Common myeloid progenitor, CD34-positive (primary cell): ENCODE results near the gene ZNF280D.

Experiments used
- CTCF ChIA-PET: fragments of 350-600 bp; sonication (Branson Sonifier 250); formaldehyde crosslinking; loops from one replicate; lab custom pipeline; 2021; ENCODE audit warnings: antibody characterized with exemption; lab: Charles Lee
- POLR2A ChIA-PET: fragments of 350-600 bp; sonication (Branson Sonifier 250); formaldehyde crosslinking; loops from one replicate; lab custom pipeline; 2021; ENCODE audit warnings: antibody characterized with exemption; lab: Charles Lee
- DNase-seq, 3 donors: peaks; one replicate each; pipeline versions ENCODE4 v3.0.0 to v3.0.0-alpha.2; 2013
- H3K27ac ChIP-seq, 2 experiments: 1 replicate in 1 of 2; 2 replicates in 1 of 2; pipeline ENCODE4 v1.7.0; 2013; ENCODE audit warnings: inconsistent platforms in 2 of 2, low read length in 2 of 2, mild to moderate bottlenecking in 2 of 2, low read depth in 1 of 2, moderate library complexity in 1 of 2; ENCODE audit not compliant: severe bottlenecking in 2 of 2, insufficient read depth in 1 of 2, poor library complexity in 1 of 2
- H3K27me3 ChIP-seq, 5 experiments: replicated peaks in 2 of 5; 1 replicate in 3 of 5; 2 replicates in 2 of 5; pipeline versions ENCODE4 v1.6.1 to v1.7.0; 2013; ENCODE audit warnings: low read length in 4 of 5, mild to moderate bottlenecking in 2 of 5, moderate library complexity in 2 of 5, inconsistent platforms in 1 of 5; ENCODE audit not compliant: insufficient read depth in 5 of 5, control insufficient read depth in 4 of 5
- H3K36me3 ChIP-seq, 4 experiments: 1 replicate in 2 of 4; 2 replicates in 2 of 4; pipeline versions ENCODE4 v1.6.1 to v1.7.0; 2013; ENCODE audit warnings: low read length in 3 of 4, control low read depth in 1 of 4, mild to moderate bottlenecking in 1 of 4; ENCODE audit not compliant: control insufficient read depth in 4 of 4, insufficient read depth in 4 of 4
- H3K4me1 ChIP-seq, 4 experiments: 1 replicate in 3 of 4; 2 replicates in 1 of 4; pipeline versions ENCODE4 v1.6.1 to v1.7.1; 2013; ENCODE audit warnings: low read length in 3 of 4, mild to moderate bottlenecking in 3 of 4, control low read depth in 1 of 4, inconsistent platforms in 1 of 4, moderate library complexity in 1 of 4; ENCODE audit not compliant: control insufficient read depth in 4 of 4, insufficient read depth in 4 of 4; ENCODE audit errors: control extremely low read depth in 1 of 4
- H3K4me3 ChIP-seq, 7 experiments: 1 replicate in 4 of 7; 2 replicates in 3 of 7; pipeline versions ENCODE4 v1.5.1 to v1.7.0; 2013; ENCODE audit warnings: mild to moderate bottlenecking in 7 of 7, low read length in 6 of 7, moderate library complexity in 6 of 7, inconsistent platforms in 2 of 7, low read depth in 2 of 7, control low read depth in 1 of 7; ENCODE audit not compliant: insufficient read depth in 4 of 7, control insufficient read depth in 1 of 7; ENCODE audit errors: extremely low read depth in 1 of 7
- H3K9me3 ChIP-seq, 5 experiments: 1 replicate in 4 of 5; 2 replicates in 1 of 5; pipeline versions ENCODE4 v1.6.1 to v1.7.1; 2013; ENCODE audit warnings: low read length in 4 of 5, mild to moderate bottlenecking in 2 of 5, inconsistent platforms in 1 of 5, low read depth in 1 of 5, moderate library complexity in 1 of 5; ENCODE audit not compliant: control insufficient read depth in 4 of 5, insufficient read depth in 2 of 5; ENCODE audit errors: control extremely low read depth in 1 of 5
- WGBS: methylation state at CpG from one replicate; pipeline ENCODE4 v1.1.5; 2013; ENCODE audit not compliant: insufficient coverage; 5-methylcytosine and 5-hydroxymethylcytosine counted together

Gene ZNF280D

DNA sequence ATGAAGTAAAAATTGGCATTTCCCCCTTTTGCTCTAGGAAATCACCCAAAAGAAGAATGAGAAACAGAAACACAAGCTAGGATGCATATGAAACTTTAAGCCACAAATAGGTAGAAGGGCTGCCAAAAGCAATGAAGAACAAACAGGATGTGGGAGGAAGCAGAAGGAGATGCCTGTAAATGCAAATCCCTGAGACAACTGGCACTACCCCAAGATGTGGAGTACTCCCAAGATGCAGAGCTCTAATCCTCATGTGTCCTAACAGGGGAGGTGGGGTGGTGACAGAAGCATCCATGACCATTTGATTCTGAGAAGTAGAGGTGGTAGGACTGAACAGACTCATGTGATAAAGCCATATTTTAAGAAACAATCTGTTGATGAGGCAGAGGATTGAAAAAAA, 31.9 kb upstream of the ZNF280D start:
- Histone ChIP-seq H3K27me3 (no peaks in the 10 kb centered on the region), H3K36me3 (no peaks in the 10 kb centered on the region), H3K27ac (no peak overlapping the region), H3K4me3 (no peak overlapping the region), H3K4me1 (peaks cover 4 to 15% (median 12%) of the 10 kb centered on the region in 4 experiments), H3K9me3 (no peaks in the 10 kb centered on the region)
- POLR2A ChIA-PET, result no interaction called here
- CTCF ChIA-PET, result interaction anchor here (0.8 to 1.3 kb wide), 2 partner anchors 9 to 28 kb away, joined by 4 to 5 read pairs; no protein-coding TSS in a partner anchor
- DNase-seq, result peak; percentile 11 to 83 (median 76)

GRCh38 chr15:56763141-56763895, 30.0 kb upstream of the ZNF280D start:
- WGBS, result no CpG with 5 or more reads among the region's 1 CpG

DNA sequence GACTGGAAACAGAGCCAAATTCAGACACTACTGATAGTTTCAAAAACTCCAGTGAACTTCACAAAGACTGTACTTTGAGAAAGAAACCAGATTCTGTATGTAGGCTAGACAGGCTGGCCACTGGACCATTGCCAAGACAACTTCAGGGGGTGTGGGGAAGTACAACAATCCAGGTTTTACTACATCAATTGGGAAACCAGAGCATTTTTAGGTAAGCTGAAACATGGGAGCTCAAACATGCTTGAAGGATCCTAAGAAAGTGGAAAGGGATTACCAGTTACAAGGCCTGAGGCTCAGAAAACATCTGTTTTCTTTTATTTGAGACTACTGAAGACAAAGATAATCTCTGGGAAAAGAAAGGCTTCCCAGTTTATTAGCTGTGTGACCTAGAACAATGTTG, 26.9 kb upstream of the ZNF280D start:
- no peaks in the 10 kb centered on the region for H3K9me3 ChIP-seq
- POLR2A ChIA-PET, result no interaction called here
- no peak overlapping the region for H3K4me3 ChIP-seq
- CTCF ChIA-PET, result interaction anchor here (1.0 kb wide), 2 partner anchors 14 to 22 kb away, joined by 3 read pairs; no protein-coding TSS in a partner anchor
- DNase-seq, result peak in 1 of 3 donors; percentile 27
- no peak overlapping the region for H3K27ac ChIP-seq
- peaks cover 4 to 10% (median 7%) of the 10 kb centered on the region in 4 experiments for H3K4me1 ChIP-seq
- no peaks in the 10 kb centered on the region for H3K27me3 ChIP-seq
- no peaks in the 10 kb centered on the region for H3K36me3 ChIP-seq

More at GRCh38 chr15:56763141-56763895, 30.0 kb upstream of the ZNF280D start:
- ChIA-PET POLR2A (no interaction called here), CTCF (no interaction called here)
- Histone ChIP-seq H3K9me3 (no peaks in the 10 kb centered on the region), H3K4me1 (peaks cover 4 to 15% (median 12%) of the 10 kb centered on the region in 4 experiments), H3K27me3 (no peaks in the 10 kb centered on the region), H3K4me3 (no peak overlapping the region), H3K27ac (no peak overlapping the region), H3K36me3 (no peaks in the 10 kb centered on the region)
- DNase-seq, result no peak

- Histone ChIP-seq H3K4me3 (no peak overlapping the region), H3K27me3 (no peaks in the 10 kb centered on the region), H3K9me3 (no peaks in the 10 kb centered on the region), H3K4me1 (peaks cover 0 to 4% (median 4%) of the 10 kb centered on the region in 4 experiments), H3K36me3 (no peaks in the 10 kb centered on the region), H3K27ac (no peak overlapping the region)
- DNase-seq, result peak in 2 of 3 donors; percentile 36 to 39
- POLR2A ChIA-PET, result no interaction called here
- 94% methylated on average over 1 of the region's 5 CpGs for WGBS
- CTCF ChIA-PET, result interaction anchor here (1.0 kb wide), 2 partner anchors 15 to 23 kb away, joined by 3 read pairs; no protein-coding TSS in a partner anchor
These were observed 26.1 kb upstream of the ZNF280D start for GRCh38 chr15:56759450-56759845.

DNA sequence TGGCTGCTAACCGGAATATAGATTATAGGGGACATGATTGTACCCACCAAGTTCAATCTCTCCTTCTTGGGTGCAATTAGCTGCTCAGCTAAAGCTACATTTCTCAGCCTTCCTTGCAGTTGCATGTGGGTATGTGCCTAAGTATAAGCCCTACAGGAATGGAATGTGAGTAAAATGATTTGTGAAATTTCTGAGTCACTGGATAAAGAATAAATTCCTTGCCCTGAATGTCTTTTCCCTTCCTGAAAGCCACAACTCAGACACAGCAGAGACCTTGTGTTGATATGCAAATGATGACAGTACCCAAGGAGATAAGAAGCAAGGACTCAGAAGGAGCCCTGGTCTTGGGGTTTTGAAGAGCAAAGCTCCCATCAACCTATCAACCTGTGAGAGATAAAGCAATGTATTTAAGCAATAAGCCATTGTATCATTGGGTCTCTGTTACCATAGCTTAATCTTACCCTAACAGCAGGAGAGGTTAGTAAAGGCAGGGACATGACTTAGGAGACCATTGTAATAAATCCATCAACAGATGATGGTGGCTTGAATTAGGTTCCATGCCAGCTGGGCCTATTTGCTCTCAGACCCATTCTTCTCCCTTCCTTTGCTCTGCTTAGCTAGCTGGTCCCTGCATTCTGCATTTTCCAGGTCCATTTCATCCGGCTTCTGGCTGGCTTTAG, 25.6 kb upstream of the ZNF280D start:
- H3K36me3 ChIP-seq, result no peaks in the 10 kb centered on the region
- H3K27ac ChIP-seq, result no peak overlapping the region
- no peaks in the 10 kb centered on the region for H3K27me3 ChIP-seq
- peaks cover 0 to 4% (median 4%) of the 10 kb centered on the region in 4 experiments for H3K4me1 ChIP-seq
- ChIA-PET CTCF (interaction anchor here (1.0 kb wide), 1 partner anchor 15 kb away, joined by 3 read pairs; no protein-coding TSS in a partner anchor), POLR2A (no interaction called here)
- H3K9me3 ChIP-seq, result no peaks in the 10 kb centered on the region
- DNase-seq, result no peak
- WGBS, result 100% methylated on average over 2 of the region's 2 CpGs
- H3K4me3 ChIP-seq, result no peak overlapping the region

DNA sequence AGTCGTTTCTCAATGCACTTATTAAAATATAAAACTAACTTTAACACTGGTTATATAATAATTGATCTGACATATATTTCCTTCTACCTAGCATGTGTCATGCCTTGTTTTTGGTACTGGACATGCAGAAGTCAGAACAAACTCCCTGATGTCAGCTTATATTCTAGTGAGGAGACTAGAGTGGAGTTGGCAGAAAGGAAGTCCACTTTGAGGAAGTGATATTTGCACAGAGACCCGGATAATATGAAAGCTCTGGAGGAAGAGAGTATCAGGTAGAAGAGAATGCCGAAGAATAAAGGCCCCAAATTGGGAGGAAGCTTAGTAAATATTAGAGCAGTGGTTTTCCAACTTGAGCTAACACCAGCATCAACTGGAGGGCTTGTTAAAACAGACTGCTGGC, 24.6 kb upstream of the ZNF280D start:
- no peak overlapping the region for H3K27ac ChIP-seq
- CTCF ChIA-PET, result no interaction called here
- 50% methylated on average over 2 of the region's 3 CpGs for WGBS
- H3K36me3 ChIP-seq, result no peaks in the 10 kb centered on the region
- DNase-seq, result no peak
- H3K27me3 ChIP-seq, result no peaks in the 10 kb centered on the region
- no peak overlapping the region for H3K4me3 ChIP-seq
- H3K9me3 ChIP-seq, result no peaks in the 10 kb centered on the region
- POLR2A ChIA-PET, result no interaction called here
- H3K4me1 ChIP-seq, result peaks cover 0 to 4% (median 0%) of the 10 kb centered on the region in 4 experiments
